IPS-18c (cell line): ENCODE data around the gene CELF4.
"Not testable (repeated sequence)": the region's sequence is repeated elsewhere in the genome, so short reads cannot be mapped to it uniquely, and the experiment has no call there.

Source experiments
- H3K4me3 ChIP-seq: 2 replicates; pipeline ENCODE4 v1.7.0; 2013; ENCODE audit warnings: low read depth, mild to moderate bottlenecking, low read length, moderate library complexity; ENCODE audit not compliant: insufficient read depth
- H3K9me3 ChIP-seq: one replicate; pipeline ENCODE4 v1.6.1; 2013; ENCODE audit warnings: mild to moderate bottlenecking, low read length, moderate library complexity; ENCODE audit not compliant: control insufficient read depth, insufficient read depth

Gene CELF4

DNA sequence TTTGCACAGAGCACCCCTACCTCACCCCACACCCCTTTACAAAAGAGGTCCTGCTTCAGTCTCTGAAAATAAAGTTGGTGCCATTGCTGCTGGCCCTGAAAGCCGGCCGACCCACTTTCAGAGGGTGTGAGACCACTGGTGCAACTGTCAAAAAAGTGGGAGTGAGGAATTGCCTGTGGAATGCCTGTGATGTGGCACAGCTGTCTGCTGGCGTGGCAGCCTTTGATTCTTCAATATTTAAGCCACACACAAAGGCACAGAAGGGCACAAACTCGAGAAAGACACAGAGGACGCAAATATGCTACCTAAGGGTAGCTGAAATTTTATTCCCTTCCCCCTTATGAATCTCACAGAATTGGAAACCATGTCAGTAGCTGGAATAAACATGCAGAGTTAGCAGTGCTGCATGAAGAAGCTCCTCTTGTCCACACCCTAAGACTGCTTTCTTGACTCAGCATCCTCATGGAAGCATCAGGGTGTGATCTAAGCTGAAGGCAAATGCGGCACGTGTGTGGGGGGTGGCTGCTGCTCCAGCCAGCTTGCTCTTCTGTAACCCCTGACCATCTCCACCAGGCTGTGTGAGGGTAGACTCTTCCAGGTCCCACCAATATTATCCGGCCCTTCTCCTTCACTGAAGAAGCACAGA, 92.3 kb downstream of the CELF4 start:
- H3K9me3 ChIP-seq, result no peaks in the 10 kb centered on the region
- H3K4me3 ChIP-seq, result no peak overlapping the region

DNA sequence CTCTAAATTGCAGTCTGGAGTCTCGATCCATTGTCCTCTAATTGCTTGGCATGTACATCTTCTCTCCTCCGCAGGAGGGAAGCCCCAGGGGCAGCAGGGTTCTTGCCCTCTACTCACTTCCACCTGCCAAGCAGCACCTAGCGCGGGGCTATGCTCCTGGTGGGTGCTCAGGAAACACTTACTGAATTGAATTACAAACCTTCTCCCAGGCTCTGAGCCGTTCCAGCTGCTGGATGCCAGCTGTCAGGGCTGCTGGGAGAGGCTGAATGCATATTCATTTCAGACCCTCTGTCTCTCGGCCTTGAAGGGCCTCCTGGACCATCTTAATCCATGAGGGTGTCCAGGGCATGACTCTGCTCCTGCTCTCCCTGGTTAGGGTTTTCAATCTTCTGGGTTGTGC, 94.0 kb downstream of the CELF4 start:
- Histone ChIP-seq H3K4me3 (no peak overlapping the region), H3K9me3 (no peaks in the 10 kb centered on the region)

DNA sequence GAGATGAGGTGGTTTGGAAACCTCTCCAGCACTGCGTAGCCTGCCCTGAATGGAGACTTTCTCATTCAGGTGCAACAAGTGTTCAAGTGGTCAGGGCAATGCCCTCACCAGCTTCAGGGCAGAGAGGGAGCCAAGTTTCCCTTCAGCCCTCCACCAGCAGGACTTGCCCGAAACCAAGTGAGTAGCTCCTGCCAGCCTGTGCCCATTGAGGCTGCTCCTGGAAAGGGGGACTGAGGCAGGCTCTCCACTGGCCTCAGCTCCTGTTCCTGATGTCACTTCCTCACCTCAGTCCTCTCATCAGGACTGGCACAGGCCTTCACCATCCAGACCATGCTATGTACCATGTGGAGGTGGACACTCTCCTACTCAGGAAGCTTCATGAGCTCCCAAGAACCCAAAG, 94.6 kb downstream of the CELF4 start:
- Histone ChIP-seq H3K9me3 (no peaks in the 10 kb centered on the region), H3K4me3 (no peak overlapping the region)

DNA sequence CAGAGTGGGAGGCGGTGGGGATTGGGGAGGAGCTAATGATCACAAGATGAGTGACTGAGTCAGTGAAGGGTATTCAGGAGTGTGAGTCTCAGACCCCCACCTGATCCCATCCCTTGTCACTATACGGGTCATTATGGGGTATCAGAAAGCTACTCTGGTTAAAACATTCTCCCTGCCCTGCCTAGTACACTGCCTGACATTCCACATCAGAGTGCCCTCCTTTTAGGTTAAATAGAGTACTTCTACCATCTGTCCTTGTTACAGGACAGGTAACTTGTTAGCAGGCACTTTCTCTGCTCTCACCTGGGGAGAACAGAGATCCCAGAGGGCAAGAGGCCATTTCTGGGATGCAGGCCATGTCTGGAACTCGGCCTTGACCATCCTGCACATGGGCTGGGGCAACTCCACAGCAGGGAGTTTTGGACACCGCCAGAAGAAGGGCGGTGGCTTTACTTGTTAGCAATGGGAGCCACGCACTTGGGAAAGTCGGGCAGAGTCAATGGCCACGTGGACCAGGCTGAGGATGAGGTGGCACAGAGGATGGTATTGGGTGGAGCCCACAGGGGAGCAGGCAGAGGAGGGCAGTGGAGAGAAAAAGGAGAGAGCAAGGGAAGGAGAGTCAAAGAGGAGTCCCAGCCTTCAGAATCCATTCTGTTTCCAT, 98.5 kb downstream of the CELF4 start:
- H3K9me3 ChIP-seq, result no peaks in the 10 kb centered on the region
- no peak overlapping the region for H3K4me3 ChIP-seq

DNA sequence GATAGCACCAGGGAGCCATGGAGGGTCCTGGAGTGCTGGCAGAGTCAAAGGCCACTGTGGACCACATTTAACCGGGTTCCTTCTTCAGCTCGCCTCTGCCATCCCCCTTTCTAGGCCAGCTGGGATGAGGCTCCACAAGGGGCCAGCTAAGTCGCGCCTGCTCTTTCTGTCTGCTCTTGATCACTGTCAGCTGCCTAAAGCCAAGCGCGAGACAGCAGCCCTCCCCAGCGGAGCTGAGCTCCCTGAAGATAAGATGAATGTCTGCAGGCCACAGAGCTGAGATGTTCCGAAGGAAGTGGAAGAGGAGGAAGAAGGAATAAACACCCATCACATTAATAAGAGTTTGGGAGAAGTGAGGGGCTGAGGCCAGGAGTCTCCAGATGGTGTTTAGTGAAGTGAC, 99.6 kb downstream of the CELF4 start:
- no peaks in the 10 kb centered on the region for H3K9me3 ChIP-seq
- H3K4me3 ChIP-seq, result no peak overlapping the region

DNA sequence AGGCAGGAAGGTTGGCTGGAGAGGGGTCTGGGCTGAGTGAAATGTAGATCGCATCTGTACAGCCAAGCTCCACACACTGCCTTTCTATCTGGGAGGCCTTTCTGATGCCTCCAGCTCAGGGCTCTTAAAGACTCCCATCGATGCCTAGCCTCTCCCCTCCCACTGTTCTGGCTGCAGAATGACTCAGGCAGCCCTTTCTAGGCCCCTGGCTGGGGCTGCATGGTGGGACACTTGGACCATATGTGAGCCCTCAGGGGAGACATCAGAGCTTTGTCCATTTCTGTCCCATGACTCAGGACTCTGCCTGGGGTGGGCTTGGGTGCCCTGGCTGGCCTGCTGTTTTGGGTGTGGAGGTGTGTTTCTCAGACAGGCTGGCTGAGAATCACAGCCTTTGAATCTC, 101.3 kb downstream of the CELF4 start:
- no peaks in the 10 kb centered on the region for H3K9me3 ChIP-seq
- no peak overlapping the region for H3K4me3 ChIP-seq

DNA sequence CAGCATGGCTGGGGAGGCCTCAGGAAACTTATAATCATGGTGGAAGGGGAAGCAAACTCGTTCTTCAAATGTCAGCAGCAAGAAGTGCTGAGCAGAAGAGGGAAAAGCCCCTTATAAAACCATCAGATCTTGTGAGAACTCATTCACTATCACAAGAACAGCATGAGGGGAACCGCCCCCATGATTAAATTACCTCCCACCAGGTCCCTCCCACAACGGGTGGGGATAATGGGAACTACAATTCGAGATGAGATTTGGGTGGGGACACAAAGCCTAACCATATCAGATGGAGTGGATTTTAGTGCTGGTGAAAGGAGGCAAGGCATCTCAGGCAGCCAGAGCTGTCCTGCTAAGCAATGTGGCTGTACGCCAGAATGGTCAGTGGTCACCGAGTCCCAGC, 104.3 kb downstream of the CELF4 start:
- H3K9me3 ChIP-seq, H3K4me3 ChIP-seq: not testable (repeated sequence)

DNA sequence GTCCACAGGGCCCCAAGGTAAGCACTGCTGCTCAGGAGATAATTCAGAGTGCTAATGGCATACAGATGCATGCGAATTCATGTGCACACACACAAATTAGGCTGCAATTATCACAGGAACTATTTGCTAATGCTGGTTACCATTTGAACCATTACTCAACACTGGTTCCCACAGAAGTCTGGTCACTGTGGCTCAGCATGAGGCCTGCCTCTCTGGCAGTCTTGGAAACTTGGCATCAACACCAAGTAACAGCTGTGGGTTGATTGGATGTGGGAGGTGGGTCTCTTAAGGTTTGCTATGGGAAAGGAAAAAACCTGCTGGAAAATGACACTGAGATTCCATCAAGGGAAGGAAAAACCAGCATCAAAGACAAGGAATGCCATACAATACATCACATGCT, 105.0 kb downstream of the CELF4 start:
- Histone ChIP-seq H3K9me3 (no peaks in the 10 kb centered on the region), H3K4me3 (no peak overlapping the region)

DNA sequence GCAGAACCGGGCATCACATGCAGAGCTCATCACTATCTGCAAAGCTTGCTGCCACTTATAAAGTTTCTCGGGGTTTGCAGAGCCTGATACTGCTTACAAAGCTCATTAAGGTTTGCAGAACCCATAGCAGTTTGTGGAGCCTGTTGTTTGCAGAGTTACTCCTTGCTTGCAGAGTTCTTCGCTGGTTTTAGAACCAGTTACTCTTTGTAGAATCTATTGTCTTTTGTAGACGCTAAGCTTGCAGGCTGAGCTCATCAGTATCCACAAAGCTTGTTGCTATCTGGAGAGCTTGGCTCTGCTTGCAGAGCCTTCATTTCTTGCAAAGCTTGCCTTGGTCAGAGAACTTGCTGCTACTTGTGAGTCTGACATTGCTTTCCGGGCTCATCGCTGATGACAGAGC, 106.9 kb downstream of the CELF4 start:
- no peaks in the 10 kb centered on the region for H3K9me3 ChIP-seq
- no peak overlapping the region for H3K4me3 ChIP-seq

DNA sequence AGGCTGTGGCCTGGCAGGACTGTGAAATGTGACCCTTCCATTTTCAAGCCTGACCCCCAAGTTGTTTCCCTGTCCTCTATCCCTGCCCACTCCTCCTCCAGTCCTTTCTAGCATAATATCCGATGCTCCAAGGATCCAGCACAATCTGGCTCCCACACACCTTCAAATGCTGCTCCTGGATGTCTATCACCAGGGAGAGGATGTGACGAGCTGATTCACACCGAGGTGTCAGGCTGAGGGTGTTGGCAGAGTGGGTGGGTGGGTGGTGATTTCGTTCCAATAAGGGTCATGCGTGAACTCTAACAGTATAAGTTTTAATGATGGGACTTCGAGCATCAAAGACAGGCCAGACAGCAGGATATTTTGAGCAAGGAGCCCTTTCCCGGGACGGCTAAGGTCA, 107.8 kb downstream of the CELF4 start:
- Histone ChIP-seq H3K9me3 (no peaks in the 10 kb centered on the region), H3K4me3 (no peak overlapping the region)

DNA sequence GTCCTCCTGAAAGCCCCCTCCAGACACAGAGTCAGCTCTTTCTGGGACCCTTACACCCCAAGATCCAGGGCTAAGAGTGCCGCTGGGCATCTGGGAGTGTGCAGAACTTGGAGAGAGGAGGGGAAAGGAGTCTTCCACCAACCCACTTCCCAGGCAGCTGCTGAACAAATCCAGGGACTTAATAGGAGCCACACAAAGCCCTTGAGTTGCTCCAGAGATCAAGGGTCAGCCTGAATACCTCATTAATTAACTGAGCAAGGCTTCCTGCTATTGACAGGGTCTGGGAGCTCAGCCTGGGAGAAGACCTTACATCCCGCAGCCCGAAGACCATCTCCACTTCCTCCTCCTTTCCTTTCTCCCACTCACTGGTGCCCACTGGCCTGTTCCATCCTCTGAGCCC, 108.3 kb downstream of the CELF4 start:
- no peak overlapping the region for H3K4me3 ChIP-seq

DNA sequence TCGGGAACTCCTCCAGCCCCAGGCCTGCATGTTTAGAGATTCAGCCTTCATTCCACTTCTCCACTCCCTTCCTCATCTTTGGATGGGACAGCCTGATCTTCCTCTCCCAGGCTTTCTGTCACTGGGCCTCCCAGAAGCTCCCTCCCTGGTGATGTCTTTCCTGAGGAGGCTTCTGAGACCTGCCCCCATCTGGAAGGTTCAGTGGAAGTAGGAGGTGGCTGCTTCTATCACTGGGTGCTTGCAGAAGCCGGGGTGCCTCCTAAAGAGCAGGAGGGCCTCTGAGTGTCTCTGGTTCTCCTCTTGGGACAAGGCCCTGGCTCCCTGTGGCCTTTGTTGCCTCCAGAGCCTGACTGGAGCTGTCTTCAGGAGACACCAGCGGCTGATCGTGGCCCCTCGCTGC, 108.7 kb downstream of the CELF4 start:
- Histone ChIP-seq H3K9me3 (no peaks in the 10 kb centered on the region), H3K4me3 (no peak overlapping the region)

More for the DNA sequence above, 108.3 kb downstream of the CELF4 start:
- H3K9me3 ChIP-seq, result no peaks in the 10 kb centered on the region

DNA sequence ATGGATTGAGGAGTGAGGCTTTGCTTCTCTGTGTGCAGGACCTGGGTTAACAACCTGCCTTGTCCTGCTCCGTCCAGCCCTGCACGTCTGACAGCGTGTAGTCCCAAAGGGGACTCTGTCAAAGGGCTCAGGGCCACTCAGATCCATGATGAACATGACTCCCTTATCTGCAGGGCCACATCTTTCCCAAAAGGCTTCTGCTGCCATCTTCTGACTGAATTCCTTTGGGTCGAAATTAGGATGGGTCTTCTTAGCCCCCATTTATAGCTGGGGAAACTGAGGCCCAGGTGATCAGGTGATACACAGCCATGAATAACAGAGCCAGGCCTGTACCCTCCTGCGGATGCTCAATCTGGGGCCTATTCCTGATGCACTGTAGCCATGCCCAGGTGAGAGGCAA, 109.2 kb downstream of the CELF4 start:
- H3K4me3 ChIP-seq, result no peak overlapping the region
- H3K9me3 ChIP-seq, result no peaks in the 10 kb centered on the region

DNA sequence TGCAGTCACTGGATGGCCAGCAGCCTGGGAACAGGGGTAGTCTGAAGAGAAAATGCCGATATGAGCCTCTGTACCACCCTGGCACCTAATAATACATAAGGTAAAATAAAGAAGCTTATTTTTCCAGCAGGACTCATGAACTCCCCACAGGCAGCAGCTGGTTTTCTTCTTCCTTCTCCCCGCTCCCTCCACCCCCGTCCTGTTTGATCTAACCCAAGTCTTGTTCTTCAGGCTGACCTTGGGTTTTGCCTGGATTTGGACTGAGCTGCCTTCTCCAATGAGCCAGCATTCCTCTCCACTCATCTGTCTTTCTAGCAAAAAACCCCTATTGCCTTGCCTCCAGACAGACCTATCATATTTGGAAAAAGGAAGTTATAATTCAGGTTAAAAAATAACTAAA, 111.8 kb downstream of the CELF4 start:
- Histone ChIP-seq H3K4me3 (no peak overlapping the region), H3K9me3 (no peaks in the 10 kb centered on the region)

DNA sequence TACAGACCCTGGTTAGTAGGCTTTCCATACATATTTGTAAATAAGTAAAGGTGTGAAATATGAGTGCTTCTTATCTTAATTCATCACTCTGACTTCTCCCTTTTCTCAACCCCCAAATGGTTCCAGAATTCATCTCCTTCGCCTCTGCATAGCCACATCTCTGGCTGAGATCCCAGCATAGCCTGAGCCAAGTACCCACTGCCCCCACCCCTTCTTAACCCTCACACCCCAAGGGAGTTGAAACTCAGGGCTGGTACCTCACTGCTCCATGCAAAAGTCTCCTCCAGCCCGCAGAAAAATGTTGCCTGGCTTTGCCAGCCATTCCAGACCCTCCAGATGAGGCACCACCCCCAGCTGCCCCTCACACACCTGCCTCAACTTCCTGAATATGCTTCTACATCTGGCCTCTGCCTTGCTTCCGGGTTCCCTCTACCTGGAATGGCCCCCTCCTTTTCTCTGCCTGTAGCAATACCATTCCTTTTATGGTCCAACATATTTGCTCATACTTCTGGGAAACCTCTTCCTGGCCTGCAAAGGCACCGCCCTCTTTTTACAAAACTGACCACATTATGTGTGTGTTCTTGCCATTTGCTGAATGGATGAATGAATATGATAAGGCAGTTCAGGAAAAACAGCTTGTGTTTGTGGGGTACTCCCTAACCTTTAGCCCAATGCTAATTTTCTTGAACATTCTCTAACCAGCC, 112.8 kb downstream of the CELF4 start:
- Histone ChIP-seq H3K9me3 (no peaks in the 10 kb centered on the region), H3K4me3 (no peak overlapping the region)

DNA sequence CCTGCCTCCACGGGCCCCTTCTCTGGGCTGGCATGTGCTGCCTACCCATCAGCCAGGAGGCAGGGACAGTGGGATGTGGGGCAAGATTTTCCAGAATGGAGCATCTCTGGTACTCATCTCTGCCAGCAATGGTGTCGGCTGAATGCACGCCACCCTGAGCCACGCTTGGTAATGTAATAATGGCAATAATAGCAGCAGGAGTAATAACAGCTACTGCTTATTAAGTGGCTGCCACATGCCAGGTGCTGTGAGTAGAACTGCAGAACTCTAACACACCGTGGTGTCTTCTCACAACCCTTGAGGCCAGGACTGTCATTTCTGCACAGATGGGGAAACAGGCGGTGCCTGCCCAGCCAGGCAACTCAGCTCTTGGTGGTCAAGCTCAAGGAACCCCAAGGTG, 113.6 kb downstream of the CELF4 start:
- H3K9me3 ChIP-seq, result no peaks in the 10 kb centered on the region
- no peak overlapping the region for H3K4me3 ChIP-seq

DNA sequence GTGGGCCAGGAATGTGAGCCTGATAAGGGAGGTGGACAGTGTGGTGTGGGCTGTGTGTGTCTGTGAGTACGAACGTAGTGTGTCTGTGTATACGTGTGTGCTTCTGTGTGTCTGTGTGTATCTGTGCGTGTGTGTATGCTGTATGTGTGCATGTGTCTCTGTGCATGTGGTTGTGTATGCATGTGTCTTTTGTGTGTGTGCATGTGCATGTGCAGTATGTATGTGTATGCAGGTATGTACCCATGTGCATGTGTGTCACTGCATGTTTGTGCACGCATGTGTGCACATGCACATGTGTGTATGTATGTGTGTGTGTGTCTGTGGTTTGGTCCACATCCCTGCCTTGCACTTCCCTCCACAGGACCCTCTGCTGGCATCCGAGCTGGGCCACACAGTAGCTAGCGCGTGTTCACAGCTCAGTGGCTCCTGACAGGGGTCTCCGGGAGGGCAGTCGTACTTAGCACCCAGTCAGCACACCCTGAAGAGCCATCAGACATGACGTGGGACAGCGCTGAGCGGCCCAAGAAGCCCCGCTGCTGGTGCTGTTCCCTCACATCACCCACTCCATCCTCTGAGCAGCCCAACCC, 114.3 kb downstream of the CELF4 start:
- H3K9me3 ChIP-seq, result no peaks in the 10 kb centered on the region
- no peak overlapping the region for H3K4me3 ChIP-seq

DNA sequence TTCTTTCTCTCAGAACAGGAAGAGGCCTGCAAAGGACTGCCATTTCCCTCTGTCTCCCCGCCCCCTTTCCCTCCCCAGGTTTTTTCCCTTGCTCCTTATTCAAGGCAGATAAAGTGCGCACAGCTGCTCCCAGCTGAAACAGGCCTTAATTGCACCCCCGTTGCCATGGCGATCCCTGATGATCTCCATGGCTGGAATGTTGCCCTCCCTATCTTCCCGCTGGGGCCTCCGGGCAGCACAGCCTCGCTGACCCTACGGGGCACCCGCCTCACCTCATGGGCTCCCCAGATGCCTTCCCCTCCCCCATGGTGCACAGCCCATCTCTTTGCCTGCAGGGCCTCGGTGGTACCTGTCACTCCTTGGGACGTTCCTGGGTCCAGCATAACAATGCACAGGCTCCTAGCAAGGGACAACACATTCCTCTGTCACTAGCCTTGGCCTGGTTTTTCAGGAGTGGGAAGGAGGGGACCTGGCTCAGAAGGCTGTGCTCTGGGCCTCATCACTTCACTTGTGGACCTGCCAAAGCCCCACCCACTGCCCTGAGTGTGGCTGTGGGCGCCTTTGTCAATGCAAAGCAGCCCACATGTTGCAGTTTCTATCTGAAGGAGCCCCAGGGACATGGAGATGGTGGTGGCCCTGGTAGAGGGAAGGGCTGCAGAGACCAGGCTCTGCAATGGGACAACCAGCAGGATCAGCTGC, 115.0 kb downstream of the CELF4 start:
- Histone ChIP-seq H3K9me3 (no peaks in the 10 kb centered on the region), H3K4me3 (no peak overlapping the region)
